AG04450 (cell line): ENCODE results near the gene NR2F6. TPM values are rescaled to one million over a fixed set of nuclear protein-coding genes. Genes with fewer than 3 reads are reported as not detected.
"Not testable (repeated sequence)": the region's sequence is repeated elsewhere in the genome, so short reads cannot be mapped to it uniquely, and the experiment has no call there.

ENCODE experiments used
- CTCF ChIA-PET: fragments of 300-600, 350-600 bp; formaldehyde crosslinking; extraction: SDS; loops from one replicate; lab custom pipeline; 2022; ENCODE audit warnings: antibody characterized with exemption, inconsistent platforms; lab: Charles Lee
- POLR2A ChIA-PET: fragments of 350-600 bp; formaldehyde crosslinking; extraction: SDS; loops from one replicate; lab custom pipeline; 2021; ENCODE audit warnings: antibody characterized with exemption, inconsistent platforms; lab: Yijun Ruan, JAX
- DNase-seq: peaks from one replicate; pipeline ENCODE4 v3.0.0-alpha.2; 2011; ENCODE audit warnings: low read depth, low spot score
- H3K27ac ChIP-seq: one replicate; pipeline ENCODE4 v1.5.1; 2012; ENCODE audit warnings: low read depth, low read length, control low read depth
- H3K27me3 ChIP-seq: one replicate; pipeline ENCODE4 v1.6.0; 2012; ENCODE audit warnings: low read length; ENCODE audit not compliant: control insufficient read depth, insufficient read depth
- H3K4me3 ChIP-seq: 2 replicates; pipeline ENCODE4 v1.5.1; 2011; ENCODE audit warnings: mild to moderate bottlenecking, low read depth, low read length, control low read depth
- H3K9me3 ChIP-seq: 2 replicates; pipeline ENCODE4 v1.5.1; 2012; ENCODE audit warnings: low read length; ENCODE audit not compliant: control insufficient read depth, insufficient read depth
- CTCF ChIP-seq: IDR thresholded peaks from 2 replicates; pipeline ENCODE4 v1.5.1; 2011; ENCODE audit warnings: low read depth, low read length, control low read depth, inconsistent platforms
- polyA plus RNA-seq: library from polyadenylated mRNA; depleted of rRNA; stranded (reverse); fragments of >200 nt; gene quantifications from 2 replicates; pipeline ENCODE4 v1.2.3, GENCODE V29; 2011

Gene NR2F6
- polyA plus RNA-seq, 1 experiment = 16.3 TPM

- peak; percentile 83 for TF ChIP-seq CTCF
- Histone ChIP-seq H3K27me3 (no peaks in the 10 kb centered on the region), H3K27ac (no peak overlapping the region), H3K9me3 (no peaks in the 10 kb centered on the region), H3K4me3 (peak overlapping the region; percentile 53)
- no peak for DNase-seq
- POLR2A ChIA-PET = interaction anchor here (0.6 kb wide), 1 partner anchor 217 kb away, joined by 7 read pairs; no protein-coding TSS in a partner anchor
- CTCF ChIA-PET = interaction anchor here (0.6 to 2.1 kb wide), 16 partner anchors 9 to 483 kb away, joined by 3 to 13 read pairs (median 4); partner anchors contain the start of genes BABAM1 and USHBP1
These were observed 36.9 kb upstream of the NR2F6 start for GRCh38 chr19:17282488-17283125.

- DNase-seq = no peak
- Histone ChIP-seq H3K9me3 (no peaks in the 10 kb centered on the region), H3K4me3 (peak within 1 kb of the TSS; percentile 53), H3K27ac (no peak within 1 kb of the TSS), H3K27me3 (no peaks in the 10 kb centered on the region)
- ChIA-PET CTCF (interaction anchor here (0.6 to 2.1 kb wide), 16 partner anchors 8 to 484 kb away, joined by 3 to 13 read pairs (median 3); partner anchors contain the start of genes BABAM1 and USHBP1), POLR2A (no interaction called here)
- TF ChIP-seq CTCF = no peak
These were observed 35.9 kb upstream of the NR2F6 start, which contains the start of gene ANKLE1 for GRCh38 chr19:17281391-17282304. Gene ANKLE1, plus strand, starts transcription at chr19:17281901. Its CDS starts 20 bp downstream, at chr19:17281921.

- no peak for TF ChIP-seq CTCF
These were observed 33.7 kb upstream of the NR2F6 start for GRCh38 chr19:17279436-17279835.

GRCh38 chr19:17275441-17276175 lies 29.9 kb upstream of the NR2F6 start:
- Histone ChIP-seq H3K4me3 (no peak overlapping the region), H3K9me3 (no peaks in the 10 kb centered on the region), H3K27ac (no peak overlapping the region), H3K27me3 (no peaks in the 10 kb centered on the region)
- CTCF ChIA-PET = interaction anchor here (0.6 kb wide), 1 partner anchor 162 kb away, joined by 4 read pairs; no protein-coding TSS in a partner anchor
- no peak for DNase-seq
- no peak for TF ChIP-seq CTCF
- POLR2A ChIA-PET = no interaction called here

More at GRCh38 chr19:17279436-17279835, 33.7 kb upstream of the NR2F6 start:
- no peaks in the 10 kb centered on the region for H3K27me3 ChIP-seq
- H3K9me3 ChIP-seq = no peaks in the 10 kb centered on the region
- H3K27ac ChIP-seq = no peak overlapping the region
- ChIA-PET CTCF (interaction anchor here (0.6 kb wide), 1 partner anchor 17 kb away, joined by 3 read pairs; no protein-coding TSS in a partner anchor), POLR2A (interaction anchor here (0.7 kb wide), 1 partner anchor 12 kb away, joined by 3 read pairs; the partner anchor contains the start of gene BABAM1)
- DNase-seq = no peak
- no peak overlapping the region for H3K4me3 ChIP-seq

- H3K27me3 ChIP-seq, POLR2A ChIA-PET, H3K27ac ChIP-seq, DNase-seq, H3K9me3 ChIP-seq, H3K4me3 ChIP-seq, CTCF ChIA-PET: not testable (repeated sequence)
These were observed 29.2 kb upstream of the NR2F6 start for GRCh38 chr19:17274892-17275291.
